GM19468 (cell line): ENCODE data around the gene CPNE9.

Experiments used
- ATAC-seq: cut with Tn5 transposase; IDR thresholded peaks from one replicate; pipeline ENCODE4 v1.9.1; 2021; ENCODE audit warnings: mild to moderate bottlenecking, moderate library complexity, moderate number of reproducible peaks; ENCODE audit not compliant: unreplicated experiment; ENCODE audit errors: extremely low read depth

The CPNE9 gene

DNA sequence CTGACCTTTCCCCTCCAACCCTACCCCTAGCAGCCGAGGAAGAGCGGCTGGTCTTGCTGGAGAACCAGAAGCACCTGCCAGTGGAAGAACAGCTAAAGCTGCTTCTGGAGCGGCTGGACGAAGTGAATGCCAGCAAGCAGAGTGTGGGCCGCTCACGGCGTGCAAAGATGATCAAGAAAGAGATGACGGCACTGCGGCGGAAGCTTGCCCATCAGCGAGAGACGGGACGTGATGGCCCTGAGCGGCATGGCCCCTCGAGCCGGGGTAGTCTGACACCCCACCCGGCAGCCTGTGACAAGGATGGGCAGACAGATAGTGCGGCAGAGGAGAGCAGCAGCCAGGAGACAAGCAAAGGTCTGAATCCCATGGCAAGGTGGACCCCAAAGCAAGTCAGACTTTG is 39.9 kb downstream of the CPNE9 start:
- ATAC-seq = no peak

GRCh38 chr3:9744162-9744561 is 40.5 kb downstream of the CPNE9 start:
- ATAC-seq = no peak

- ATAC-seq = no peak
Measured at GRCh38 chr3:9745521-9745920, 41.9 kb downstream of the CPNE9 start.

GRCh38 chr3:9746330-9746729 is 42.7 kb downstream of the CPNE9 start:
- no peak for ATAC-seq

GRCh38 chr3:9747267-9747666 is 43.6 kb downstream of the CPNE9 start:
- no peak for ATAC-seq

- ATAC-seq = no peak
Measured at GRCh38 chr3:9748031-9748430, 44.4 kb downstream of the CPNE9 start.

DNA sequence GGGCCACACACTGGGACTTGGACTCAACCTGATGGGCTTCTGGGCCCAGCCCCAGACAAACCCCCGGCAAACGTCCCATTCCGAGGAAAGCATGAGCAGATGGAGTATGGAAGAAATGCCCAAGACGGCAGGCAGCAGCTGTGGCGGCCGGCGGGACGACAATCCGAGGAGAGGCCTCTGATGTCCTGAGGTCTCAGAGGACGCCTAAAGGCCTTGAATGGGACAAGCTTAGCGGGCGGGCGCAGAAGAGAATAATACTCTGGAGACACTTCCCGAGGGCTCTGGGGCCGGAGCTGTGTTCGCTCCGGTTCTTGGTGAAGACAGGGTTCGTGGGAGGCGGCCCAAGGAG is 45.6 kb downstream of the CPNE9 start:
- ATAC-seq = no peak

GRCh38 chr3:9749645-9750555 is 46.3 kb downstream of the CPNE9 start, which contains the start of gene OGG1:
Gene OGG1, plus strand, starts transcription at chr3:9749952. Its CDS starts 335 bp downstream, at chr3:9750287.
- peak; percentile 92 for ATAC-seq

GRCh38 chr3:9750556-9751411 is 47.2 kb downstream of the CPNE9 start:
- no peak for ATAC-seq

DNA sequence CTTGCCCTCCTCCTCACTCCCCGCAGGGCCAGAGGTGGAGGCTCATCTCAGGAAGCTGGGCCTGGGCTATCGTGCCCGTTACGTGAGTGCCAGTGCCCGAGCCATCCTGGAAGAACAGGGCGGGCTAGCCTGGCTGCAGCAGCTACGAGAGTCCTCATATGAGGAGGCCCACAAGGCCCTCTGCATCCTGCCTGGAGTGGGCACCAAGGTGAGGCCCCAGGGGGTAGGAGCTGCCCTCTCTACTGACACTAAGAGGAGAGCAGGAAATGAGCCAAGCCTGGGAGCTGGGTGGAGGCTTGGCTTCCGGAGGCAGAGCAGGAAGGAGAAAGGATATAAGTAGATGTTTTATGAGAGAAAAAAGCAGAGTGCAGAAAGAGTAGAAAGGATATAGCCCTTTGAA is 51.0 kb downstream of the CPNE9 start:
- no peak for ATAC-seq

- no peak for ATAC-seq
Measured at GRCh38 chr3:9757427-9757826, 53.8 kb downstream of the CPNE9 start.

DNA sequence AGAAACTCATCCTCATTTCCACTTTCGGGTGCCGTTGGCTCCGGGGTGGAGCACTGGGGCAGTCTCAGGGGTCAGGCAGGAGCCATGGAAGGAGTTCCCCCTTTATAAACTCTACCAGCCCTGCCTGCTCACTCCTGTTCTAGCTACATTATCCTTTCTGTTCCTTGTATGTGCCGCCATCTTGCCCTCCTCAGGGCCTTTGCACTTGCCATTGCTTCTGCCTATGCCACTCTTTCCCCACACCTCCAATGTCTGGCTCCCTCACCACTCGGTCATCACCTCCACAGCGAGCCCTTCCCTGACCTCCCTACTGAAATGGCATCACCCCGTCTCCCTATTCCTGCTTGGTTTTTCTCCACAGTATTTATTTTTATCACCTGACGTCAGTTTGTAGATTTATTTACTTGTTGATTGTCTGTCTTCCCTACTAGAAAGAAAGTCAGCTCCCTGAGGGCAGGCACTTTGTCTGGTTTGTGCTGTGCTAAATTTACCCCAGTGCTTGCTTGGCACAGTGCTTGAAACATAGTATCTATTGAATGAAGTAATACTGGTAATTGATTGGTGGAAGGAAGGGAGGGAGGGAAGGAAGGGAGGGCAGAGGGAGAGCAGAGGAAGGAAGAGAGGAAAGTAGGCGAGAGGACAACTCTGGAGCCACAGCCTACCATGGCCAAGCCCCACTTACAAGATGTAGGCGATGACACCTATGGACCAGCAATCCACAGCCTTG is 57.3 kb downstream of the CPNE9 start:
- ATAC-seq = no peak

- no peak for ATAC-seq
Measured at GRCh38 chr3:9761919-9762318, 58.3 kb downstream of the CPNE9 start.

DNA sequence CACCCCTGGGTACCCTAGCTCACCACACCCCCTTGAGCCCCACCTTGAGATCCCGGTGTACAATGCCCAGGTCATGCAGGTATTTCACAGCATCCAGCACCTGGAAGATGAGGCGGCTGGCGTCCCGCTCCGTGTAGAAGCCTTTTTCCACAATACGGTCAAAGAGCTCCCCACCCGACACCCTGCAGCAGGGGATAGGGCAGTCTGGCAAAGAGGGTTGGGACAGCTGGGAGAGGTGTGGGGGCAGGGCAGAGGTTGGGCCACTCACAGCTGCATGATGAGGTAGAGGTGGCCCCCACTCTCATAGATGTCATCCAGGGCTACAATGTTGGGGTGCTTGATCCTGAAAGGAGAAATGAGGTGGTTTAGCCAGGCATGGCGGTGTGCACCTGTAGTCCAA is 59.2 kb downstream of the CPNE9 start:
- ATAC-seq = no peak

DNA sequence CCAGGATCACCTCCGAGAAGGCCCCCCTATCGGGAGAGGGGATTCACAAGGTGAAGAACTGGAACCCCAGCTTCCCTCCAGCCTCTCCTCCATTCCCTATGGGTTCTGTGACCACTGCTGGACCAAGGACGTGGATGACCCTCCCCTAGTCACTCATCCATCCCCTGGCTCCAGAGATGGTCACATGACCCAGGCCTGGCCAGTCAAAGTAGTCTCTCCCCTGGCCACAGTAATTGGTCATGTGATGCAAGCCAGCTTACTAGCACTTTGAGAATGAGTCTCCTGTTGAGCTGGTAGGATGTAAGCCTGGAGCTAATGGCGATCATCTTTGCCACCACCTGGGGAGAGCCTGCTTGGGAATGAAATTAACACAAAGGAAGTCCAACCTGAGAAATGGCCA is 62.2 kb downstream of the CPNE9 start:
- no peak for ATAC-seq

DNA sequence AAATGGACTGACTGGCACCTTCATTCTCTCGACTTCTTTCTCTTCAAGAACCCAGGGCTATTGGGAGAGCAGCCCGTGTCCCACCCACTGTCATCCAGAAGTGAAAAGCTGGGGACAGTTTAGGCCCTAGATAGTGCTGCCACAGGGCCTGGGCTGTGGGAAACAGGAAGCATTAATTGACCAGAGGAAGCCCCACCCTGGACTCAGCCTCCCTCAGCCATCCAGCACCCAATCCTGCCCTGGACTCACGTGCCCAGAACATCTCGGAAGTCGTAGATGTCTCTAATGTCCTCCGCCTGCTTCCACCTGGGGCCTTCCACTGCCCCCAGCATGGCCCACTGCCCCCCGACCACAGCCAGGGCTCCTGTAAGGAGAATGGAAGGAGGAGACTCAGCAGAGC is 63.8 kb downstream of the CPNE9 start:
- ATAC-seq = no peak

DNA sequence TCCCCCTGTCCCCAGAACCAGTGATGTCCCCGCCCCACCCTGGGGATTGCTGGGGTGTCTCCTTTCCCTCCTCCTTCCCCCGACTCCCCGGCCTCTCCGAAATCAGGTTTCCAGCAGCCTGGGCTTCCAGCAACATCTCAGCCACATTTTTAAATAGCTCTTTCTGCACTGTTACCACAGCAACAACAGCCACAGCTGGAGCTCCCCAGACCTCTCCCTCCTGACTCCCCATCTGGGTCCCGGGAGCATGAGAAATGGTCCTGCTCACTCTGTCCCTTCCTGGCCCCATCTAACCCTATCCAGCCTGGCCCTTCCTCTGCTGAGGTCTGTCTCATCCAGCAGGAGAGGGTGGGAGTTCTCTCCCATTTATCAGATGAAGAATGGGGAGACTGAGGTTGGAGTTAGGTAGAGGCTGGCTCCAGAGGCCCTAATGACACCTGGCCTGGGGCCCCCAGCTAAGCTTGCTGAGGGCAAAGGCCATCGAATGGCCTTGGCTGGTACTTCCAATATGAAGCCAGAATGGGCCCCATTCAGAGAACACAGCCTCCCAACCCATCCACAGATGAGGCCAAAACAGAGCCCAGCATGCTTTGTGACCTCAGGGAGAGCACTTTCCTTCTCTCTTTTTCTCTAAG is 64.6 kb downstream of the CPNE9 start:
- ATAC-seq = no peak

- ATAC-seq = no peak
Measured at GRCh38 chr3:9769012-9769411, 65.4 kb downstream of the CPNE9 start.

DNA sequence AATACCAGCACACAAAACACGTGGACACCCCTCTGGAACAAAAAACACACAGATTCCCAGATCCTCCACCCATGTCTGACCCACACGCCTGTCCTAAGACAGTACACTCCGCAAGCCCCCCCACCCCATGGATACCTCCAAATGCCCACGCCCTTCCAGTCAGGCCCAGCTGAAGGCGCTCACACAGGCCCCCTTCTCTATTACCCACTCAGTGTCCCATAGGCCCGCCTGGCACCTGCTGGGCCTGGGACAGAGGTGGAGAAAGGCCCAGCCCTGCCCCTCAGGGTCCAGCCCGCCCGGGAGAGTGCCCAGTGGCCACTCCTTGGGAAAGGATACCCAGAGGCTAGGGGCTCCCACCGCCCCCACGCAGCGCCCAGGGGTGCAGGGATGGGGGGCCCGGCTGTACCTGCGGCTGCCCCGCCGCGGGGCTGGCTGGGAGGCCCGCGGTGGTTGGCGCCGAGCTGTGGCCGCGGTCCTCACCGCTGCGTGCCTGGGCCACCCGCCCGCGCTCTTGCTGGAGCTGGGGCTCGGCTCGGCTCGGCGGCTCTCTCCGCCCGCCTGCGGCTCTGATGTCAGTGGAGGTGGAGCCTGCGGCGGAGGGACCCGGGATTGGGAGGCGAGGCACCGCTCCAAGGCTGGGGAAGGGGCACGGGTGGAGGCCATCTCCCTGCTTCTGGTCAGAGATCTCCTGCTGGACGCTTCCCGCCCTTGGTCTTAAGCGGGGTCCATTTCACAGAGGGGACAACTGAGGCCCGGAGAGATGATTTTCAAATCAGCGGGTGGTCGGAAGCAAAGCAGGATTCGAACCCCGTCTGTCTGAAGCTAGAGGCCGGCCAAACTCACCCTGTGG is 66.0 kb downstream of the CPNE9 start, which contains the start of gene CAMK1:
CAMK1 (minus strand) TSS at position 522 of the 850 bp plus-strand sequence. CDS start 2,198 bp downstream, outside the sequence.
- ATAC-seq = no peak
